Hepatocyte (in vitro differentiated cells): ENCODE results near the gene UAP1. TPM values are rescaled to one million over a fixed set of nuclear protein-coding genes. Genes with fewer than 3 reads are reported as not detected.

Experiments
- DNase-seq: peaks from one replicate; pipeline ENCODE4 v3.0.0-alpha.2; 2016; ENCODE audit warnings: low spot score
- H2AFZ ChIP-seq: fragments of 200-600 bp; sonication (generic); 2 replicates; pipeline ENCODE4 v1.6.0; 2016; ENCODE audit warnings: antibody characterized with exemption, mild to moderate bottlenecking
- H3K27ac ChIP-seq: fragments of 200-600 bp; sonication (generic); 2 replicates; pipeline ENCODE4 v1.5.1; 2016; ENCODE audit warnings: mild to moderate bottlenecking
- H3K27me3 ChIP-seq: fragments of 200-600 bp; sonication (generic); 2 replicates; pipeline ENCODE4 v1.6.1; 2016
- H3K36me3 ChIP-seq: fragments of 200-600 bp; sonication (generic); replicated peaks from 2 replicates; pipeline ENCODE4 v1.5.1; 2016; ENCODE audit warnings: low read depth; ENCODE audit not compliant: insufficient read depth
- H3K4me1 ChIP-seq: fragments of 200-600 bp; sonication (generic); 2 replicates; pipeline ENCODE4 v1.5.1; 2016; ENCODE audit warnings: mild to moderate bottlenecking, moderate library complexity; ENCODE audit not compliant: insufficient read depth
- H3K4me2 ChIP-seq: fragments of 200-600 bp; sonication (generic); 2 replicates; pipeline ENCODE4 v1.6.0; 2016
- H3K4me3 ChIP-seq: fragments of 200-600 bp; sonication (generic); 2 replicates; pipeline ENCODE4 v1.5.1; 2016; ENCODE audit warnings: mild to moderate bottlenecking
- H3K79me2 ChIP-seq: fragments of 200-600 bp; sonication (generic); 2 replicates; pipeline ENCODE4 v1.6.0; 2017; ENCODE audit warnings: mild to moderate bottlenecking
- H3K9me2 ChIP-seq: fragments of 200-600 bp; sonication (generic); replicated peaks from 2 replicates; pipeline ENCODE4 v1.6.0; 2017; ENCODE audit warnings: mild to moderate bottlenecking; ENCODE audit not compliant: insufficient read depth
- H3K9me3 ChIP-seq: fragments of 200-600 bp; sonication (generic); 2 replicates; pipeline ENCODE4 v1.5.1; 2016; ENCODE audit warnings: low read depth, mild to moderate bottlenecking
- H4K20me1 ChIP-seq: fragments of 200-600 bp; sonication (generic); 2 replicates; pipeline ENCODE4 v1.6.0; 2016; ENCODE audit warnings: mild to moderate bottlenecking; ENCODE audit not compliant: insufficient read depth, poor library complexity, severe bottlenecking
- EZH2 ChIP-seq: fragments of 200-600 bp; sonication (generic); IDR thresholded peaks from 2 replicates; pipeline ENCODE4 v1.6.1; 2016; ENCODE audit warnings: antibody characterized with exemption, mild to moderate bottlenecking, borderline replicate concordance
- EZH2phosphoT487 ChIP-seq: fragments of 200-600 bp; sonication (generic); IDR thresholded peaks from one replicate; pipeline ENCODE4 v1.6.1; 2018; ENCODE audit warnings: antibody characterized with exemption, mild to moderate bottlenecking, low read depth, moderate library complexity; ENCODE audit not compliant: unreplicated experiment, severe bottlenecking
- WGBS: methylation state at CpG from one replicate; pipeline ENCODE4 v1.1.6; 2016; ENCODE audit warnings: low lambda C conversion rate; ENCODE audit errors: missing lambda C conversion rate; 5-methylcytosine and 5-hydroxymethylcytosine counted together
- polyA plus RNA-seq: library from polyadenylated mRNA; unstranded; fragments of >200 nt; fragmentation: Nextera tagmentation; extraction: Ambion mirVana; gene quantifications from 2 replicates; pipeline ENCODE4 v1.2.1, GENCODE V29; 2016
- total RNA-seq: library from RNA; depleted of rRNA; stranded (reverse); fragments of >200 nt; gene quantifications from 2 replicates; pipeline ENCODE4 v1.2.3, GENCODE V29; 2014
- TF ChIP-seq, protein P1 (sequence below): fragments of 200-600 bp; sonication (generic); IDR thresholded peaks from 2 replicates; pipeline ENCODE4 v1.5.1; 2016; ENCODE audit warnings: antibody characterized with exemption, mild to moderate bottlenecking; ENCODE audit not compliant: poor library complexity

UAP1 gene
- total and polyA plus RNA-seq, 2 experiments from 2014 or later = 57.4 to 65.2 TPM

DNA sequence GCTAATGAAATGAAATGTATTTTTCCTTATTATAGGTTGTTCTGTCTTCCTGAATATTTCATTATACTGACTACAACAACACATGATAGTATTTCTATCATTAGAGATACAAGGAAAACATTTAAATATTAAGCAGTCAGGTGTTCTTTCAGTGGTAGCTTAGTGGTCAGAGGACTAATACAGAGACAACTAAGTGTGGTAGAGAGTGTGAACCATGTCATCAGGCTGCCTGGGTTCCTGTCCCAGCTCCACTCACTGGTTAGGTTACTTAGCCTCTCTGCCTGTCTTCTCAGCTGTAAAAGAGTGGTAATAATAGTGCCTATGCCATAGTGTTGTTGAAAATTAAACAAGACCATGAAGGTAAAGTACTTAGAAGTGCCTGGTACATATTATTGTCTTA, 3.9 kb downstream of the UAP1 start:
- Histone ChIP-seq H3K9me2 (no peaks in the 10 kb centered on the region), H3K9me3 (no peaks in the 10 kb centered on the region), H3K79me2 (peaks cover 75% of the 10 kb centered on the region), H3K27me3 (no peaks in the 10 kb centered on the region), H3K4me2 (no peak overlapping the region), H2AFZ (no peak overlapping the region), H3K4me3 (no peak overlapping the region), H4K20me1 (peaks cover 3% of the 10 kb centered on the region), H3K27ac (no peak overlapping the region), H3K36me3 (no peaks in the 10 kb centered on the region), H3K4me1 (peaks cover 6% of the 10 kb centered on the region)
- TF ChIP-seq EZH2phosphoT487 (no peak), EZH2 (no peak)
- TF ChIP-seq, protein P1, sequence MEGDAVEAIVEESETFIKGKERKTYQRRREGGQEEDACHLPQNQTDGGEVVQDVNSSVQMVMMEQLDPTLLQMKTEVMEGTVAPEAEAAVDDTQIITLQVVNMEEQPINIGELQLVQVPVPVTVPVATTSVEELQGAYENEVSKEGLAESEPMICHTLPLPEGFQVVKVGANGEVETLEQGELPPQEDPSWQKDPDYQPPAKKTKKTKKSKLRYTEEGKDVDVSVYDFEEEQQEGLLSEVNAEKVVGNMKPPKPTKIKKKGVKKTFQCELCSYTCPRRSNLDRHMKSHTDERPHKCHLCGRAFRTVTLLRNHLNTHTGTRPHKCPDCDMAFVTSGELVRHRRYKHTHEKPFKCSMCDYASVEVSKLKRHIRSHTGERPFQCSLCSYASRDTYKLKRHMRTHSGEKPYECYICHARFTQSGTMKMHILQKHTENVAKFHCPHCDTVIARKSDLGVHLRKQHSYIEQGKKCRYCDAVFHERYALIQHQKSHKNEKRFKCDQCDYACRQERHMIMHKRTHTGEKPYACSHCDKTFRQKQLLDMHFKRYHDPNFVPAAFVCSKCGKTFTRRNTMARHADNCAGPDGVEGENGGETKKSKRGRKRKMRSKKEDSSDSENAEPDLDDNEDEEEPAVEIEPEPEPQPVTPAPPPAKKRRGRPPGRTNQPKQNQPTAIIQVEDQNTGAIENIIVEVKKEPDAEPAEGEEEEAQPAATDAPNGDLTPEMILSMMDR = no peak
- no peak for DNase-seq

DNA sequence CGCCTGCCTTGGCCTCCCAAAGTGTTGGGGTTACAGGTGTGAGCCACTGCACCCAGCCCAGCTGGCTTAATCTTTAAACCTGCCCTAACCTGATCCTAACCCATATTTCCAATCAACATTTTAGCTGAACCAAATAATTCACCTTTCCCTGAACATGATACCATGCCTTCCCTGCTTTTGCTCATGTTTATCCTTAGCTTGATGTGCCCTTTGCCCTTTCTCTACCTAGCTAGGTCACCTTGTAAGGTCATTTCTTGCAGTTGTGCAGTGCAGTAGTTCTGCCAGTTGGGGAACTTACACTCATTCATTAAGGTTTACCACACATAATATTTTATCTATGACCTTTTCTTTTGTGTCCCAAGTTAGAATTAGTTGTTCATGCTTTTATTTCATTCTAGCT, 5.3 kb downstream of the UAP1 start:
- Histone ChIP-seq H3K79me2 (peaks cover 75% of the 10 kb centered on the region), H3K27me3 (no peaks in the 10 kb centered on the region), H2AFZ (no peak overlapping the region), H3K9me3 (no peaks in the 10 kb centered on the region), H3K4me1 (peaks cover 3% of the 10 kb centered on the region), H3K4me2 (no peak overlapping the region), H3K36me3 (no peaks in the 10 kb centered on the region), H3K4me3 (no peak overlapping the region), H4K20me1 (peaks cover 3% of the 10 kb centered on the region), H3K27ac (no peak overlapping the region), H3K9me2 (no peaks in the 10 kb centered on the region)
- no peak for DNase-seq
- TF ChIP-seq EZH2phosphoT487 (no peak), EZH2 (no peak)
- TF ChIP-seq, protein P1 = no peak
- 100% methylated on average over 1 of the region's 1 CpG for WGBS

DNA sequence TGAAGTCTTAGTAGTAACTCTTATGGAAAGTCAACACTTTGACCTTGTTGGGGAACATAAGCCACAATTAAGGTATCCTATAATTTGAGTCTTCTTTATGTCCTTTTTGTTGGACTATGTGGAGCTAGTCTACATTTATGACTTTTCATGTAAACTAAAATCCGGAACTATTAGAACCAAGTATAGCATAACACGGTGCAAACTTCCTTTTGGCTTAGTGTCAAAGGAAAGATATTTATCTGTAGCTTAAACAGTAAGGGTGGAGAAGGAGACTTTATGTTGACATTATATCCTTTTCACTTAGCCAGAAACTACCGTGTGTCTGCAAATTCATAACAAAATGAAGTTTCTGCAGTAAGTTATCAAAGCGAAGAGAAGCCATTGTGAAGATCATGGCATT, 7.3 kb downstream of the UAP1 start:
- Histone ChIP-seq H3K4me2 (no peak overlapping the region), H3K27ac (no peak overlapping the region)

More for the DNA sequence above, 7.3 kb downstream of the UAP1 start:
- Histone ChIP-seq H3K27me3 (no peaks in the 10 kb centered on the region), H4K20me1 (no peaks in the 10 kb centered on the region), H3K4me1 (no peaks in the 10 kb centered on the region), H3K9me2 (no peaks in the 10 kb centered on the region), H3K79me2 (peaks cover 68% of the 10 kb centered on the region), H3K9me3 (no peaks in the 10 kb centered on the region), H3K36me3 (no peaks in the 10 kb centered on the region), H3K4me3 (no peak overlapping the region), H2AFZ (no peak overlapping the region)
- TF ChIP-seq EZH2 (no peak), EZH2phosphoT487 (no peak)
- TF ChIP-seq, protein P1 = no peak
- WGBS = 61% methylated on average over 4 of the region's 4 CpGs
- no peak for DNase-seq
